SK-MEL-5 (cell line): ENCODE data around the gene ACOXL. TPM values are rescaled to one million over a fixed set of nuclear protein-coding genes. Genes with fewer than 3 reads are reported as not detected.

Experiments
- DNase-seq: peaks from one replicate; pipeline ENCODE4 v3.0.0-alpha.2; 2016; ENCODE audit warnings: low read depth, low spot score
- in situ Hi-C: cut with HindIII; loops from 2 replicates; pipeline ENCODE4 v1.10.0; 2016; ENCODE audit warnings: low sequenced_read_pairs, high pct_unique_total_duplicates, low pct_unique_long_range_greater_than_20kb
- total RNA-seq: library from RNA; depleted of rRNA; stranded (reverse); fragments of >200 nt; shearing (Covaris generic); gene quantifications from 2 replicates; pipeline ENCODE4 v1.2.3, GENCODE V29; 2014

Gene ACOXL
- total RNA-seq, 1 experiment from 2014 or later = not detected

DNA sequence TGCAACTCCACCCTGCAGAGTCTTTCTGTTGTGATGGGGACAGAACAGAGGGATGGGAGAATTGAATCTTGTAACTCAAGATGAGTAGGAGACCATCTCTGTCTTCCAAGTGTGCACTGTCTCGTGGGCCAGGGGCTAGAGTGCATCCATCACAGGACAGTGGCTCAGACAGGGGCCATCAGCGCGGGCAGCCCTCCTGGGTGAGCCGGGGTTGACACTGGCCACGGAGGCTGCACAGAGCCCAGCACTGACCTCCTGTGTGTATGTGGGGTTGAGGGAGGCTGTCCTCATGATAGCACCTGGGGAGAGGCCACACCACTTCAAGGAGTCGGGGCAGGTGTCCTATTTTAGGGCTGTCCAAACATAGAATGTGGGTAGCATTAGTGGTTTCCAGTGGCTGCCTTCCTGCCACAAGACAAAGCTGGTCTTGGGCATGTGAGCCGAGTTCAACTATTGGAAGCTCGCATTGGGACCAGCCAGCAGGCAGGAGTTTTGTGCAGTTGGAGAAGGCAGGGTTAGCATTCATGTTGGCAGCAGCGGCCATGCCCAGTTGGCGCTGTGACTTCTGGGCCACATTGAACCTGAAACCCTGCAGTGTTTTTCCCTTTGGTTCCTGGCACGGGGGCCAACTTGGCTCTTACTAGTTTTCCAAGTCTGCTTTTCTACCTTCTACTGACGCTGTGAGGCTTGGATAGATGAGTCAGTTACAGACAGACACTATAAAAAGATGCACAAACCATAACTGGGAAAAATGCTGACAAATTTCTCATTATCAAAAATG lies 45.3 kb downstream of the ACOXL start:
- in situ Hi-C loops = no loop called here
- DNase-seq = no peak

DNA sequence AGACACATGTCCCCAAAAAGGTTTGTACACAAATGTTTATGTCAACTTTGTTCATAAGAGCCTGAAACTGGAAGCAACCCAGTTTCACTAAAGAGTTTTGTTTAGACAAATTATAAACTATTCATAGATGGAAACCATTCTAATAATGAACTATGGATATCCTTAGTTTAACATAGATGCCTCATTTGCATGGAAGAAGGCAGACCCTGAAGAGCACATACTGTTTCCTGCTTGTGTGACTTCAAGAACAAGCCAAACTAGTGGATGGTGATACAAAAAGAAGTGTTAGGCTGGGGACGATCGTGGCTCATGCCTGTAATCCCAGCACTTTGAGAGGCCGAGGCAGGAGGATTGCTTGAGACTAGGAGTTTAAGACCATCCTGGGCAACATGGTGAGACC lies 48.1 kb downstream of the ACOXL start:
- in situ Hi-C loops = no loop called here
- no peak for DNase-seq

DNA sequence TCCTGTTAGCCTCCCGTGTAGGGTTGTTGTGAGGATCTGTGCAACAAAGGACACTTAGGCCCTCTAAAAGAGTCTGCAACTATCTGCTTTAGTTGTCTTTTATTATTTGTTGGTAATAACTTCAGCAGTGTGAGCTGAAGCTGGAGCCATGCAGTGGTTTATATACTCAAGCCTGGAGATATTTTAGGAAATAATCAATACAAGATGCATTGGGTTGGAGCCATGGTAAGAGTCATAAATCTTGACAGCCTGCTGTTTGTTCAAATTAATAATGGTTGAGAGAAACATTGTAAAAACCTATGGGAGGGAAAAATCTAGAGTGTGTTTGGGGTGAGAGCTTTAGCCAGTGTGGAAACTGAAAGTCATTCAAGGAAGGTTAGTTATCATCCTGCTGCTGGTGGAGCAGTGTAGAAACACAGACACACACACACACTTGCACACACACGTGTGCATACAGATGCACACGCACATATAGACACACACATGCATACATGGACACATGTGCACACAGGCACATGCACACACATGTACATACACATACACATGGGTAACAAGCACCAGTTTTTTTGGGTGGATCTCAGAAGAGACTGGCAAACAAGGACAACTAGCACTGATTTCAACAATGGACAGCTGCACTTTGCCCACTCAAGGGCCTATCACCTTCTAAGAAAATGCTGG lies 51.0 kb downstream of the ACOXL start:
- in situ Hi-C loops = no loop called here
- no peak for DNase-seq

DNA sequence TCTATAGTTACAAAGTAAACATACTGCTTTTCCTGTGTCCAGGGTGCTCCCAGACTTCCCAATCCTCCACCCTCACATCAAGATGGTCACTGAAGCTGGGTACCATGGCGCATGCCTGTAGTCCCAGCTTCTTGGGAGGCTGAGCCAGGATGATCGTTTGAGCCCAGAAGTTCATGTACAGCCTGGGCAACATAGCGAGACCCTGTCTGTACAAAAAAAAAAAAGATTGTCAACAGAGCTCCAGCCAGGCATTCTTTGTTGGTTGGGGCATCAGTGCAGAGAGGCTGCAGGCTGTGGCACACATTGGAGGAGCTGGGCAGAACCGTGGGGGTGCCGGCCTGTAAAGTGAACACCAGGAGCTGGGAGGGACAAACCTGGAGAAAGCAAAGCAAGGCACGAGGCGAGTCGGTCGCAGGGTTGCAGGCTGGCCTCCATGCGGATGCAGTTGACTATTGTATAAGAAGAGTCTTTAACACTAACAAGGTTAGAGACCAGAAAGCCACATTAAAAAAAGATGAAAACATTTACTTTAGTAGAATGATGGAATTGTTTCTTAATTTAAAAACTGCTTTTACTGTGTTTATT lies 51.8 kb downstream of the ACOXL start:
- in situ Hi-C loops = no loop called here
- no peak for DNase-seq

DNA sequence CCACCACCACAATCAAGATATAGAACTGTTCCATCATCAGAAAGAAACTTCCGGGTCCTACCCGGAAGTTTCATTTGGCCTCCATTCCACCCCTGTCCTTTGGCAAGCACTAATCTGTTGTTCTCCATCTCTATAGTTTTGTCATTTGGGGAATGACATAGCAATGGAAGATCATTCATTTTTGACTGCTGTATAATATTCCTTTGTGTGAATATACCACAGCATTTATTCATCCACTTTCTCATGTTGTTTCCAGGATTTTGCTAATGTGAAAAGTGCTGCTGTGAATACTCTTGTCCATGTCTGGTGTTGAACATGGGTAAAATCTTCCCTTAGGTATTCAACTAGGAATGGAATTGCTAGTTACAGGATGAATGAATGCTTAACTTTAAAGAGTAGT lies 53.1 kb downstream of the ACOXL start:
- in situ Hi-C loops = no loop called here
- DNase-seq = no peak

DNA sequence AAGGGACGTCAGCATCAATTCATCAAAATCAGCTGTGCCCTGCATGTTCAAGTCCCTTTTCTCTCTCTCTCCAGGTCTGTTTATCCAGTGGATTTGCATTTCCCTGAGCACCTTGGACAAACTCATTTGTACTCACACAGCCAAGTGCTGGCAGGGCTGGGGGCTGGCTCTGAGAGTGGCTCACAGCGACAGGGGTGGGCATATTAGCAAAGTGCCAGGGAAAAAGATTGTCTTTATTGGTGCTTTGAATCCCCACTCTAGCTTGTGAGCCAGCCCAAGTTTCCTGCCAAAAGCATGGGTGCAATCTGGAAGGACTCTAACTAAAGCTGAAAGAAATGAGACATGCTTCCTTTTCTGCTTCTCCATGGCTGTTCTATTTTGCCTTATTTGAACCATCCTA lies 56.6 kb downstream of the ACOXL start:
- no peak for DNase-seq
- in situ Hi-C loops = no loop called here

DNA sequence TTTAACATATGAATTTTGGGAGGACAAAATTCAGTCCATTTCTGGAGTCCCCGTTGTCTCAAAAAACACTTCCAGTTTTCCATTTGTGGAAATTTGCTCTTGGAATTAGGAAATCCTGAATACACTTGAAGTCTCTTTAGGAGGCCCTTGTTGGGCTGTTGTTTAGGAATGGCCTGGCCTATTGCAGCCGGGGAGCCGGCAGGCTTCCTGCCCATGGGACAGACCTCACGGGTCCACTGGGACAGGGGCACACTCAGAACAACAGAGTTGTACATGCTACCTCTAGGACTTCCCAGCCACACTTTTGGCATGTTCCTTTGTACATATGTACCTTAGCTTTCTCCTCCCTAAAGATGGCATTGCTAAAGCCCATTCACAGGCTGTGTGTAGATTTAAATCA lies 57.3 kb downstream of the ACOXL start:
- in situ Hi-C loops = no loop called here
- no peak for DNase-seq

DNA sequence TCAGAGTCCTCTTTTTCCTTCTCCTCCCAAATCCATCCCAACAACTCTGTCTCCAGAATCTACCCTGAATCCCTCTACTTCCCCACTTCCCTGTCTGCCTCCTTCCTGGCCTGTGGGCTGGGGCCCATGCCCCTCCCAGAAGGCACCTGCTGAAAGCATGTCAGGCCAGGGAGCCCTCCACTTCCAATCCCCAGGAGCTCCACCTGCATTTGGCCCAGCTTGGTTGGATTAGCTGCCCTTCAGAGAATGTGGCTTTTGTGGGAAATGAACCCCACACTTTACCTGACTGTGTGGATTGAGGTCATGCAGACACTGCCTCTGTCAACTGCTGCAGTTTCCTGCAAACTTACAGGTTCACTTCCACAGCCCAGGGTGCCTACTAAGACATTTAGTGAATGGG lies 58.5 kb downstream of the ACOXL start:
- no peak for DNase-seq
- in situ Hi-C loops = no loop called here

DNA sequence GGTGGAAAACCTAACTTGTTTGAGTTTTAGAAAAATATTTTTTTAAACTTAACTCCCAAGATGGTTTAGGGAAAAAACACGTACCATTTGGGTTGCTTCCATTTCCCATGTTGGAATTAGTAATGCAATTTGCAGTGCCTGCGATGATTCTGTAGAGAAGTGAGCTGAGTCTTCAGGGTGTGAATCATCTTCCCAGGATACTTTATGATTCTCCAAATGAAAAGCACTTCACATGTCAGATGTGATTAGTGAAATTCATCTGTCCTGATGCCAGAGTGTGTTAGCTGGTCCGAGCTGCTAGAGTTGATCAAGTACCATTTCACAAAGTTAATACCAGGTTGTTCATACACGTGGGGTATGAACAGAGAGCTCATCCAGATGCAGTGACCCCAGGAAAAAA lies 59.1 kb downstream of the ACOXL start:
- DNase-seq = no peak
- in situ Hi-C loops = no loop called here

DNA sequence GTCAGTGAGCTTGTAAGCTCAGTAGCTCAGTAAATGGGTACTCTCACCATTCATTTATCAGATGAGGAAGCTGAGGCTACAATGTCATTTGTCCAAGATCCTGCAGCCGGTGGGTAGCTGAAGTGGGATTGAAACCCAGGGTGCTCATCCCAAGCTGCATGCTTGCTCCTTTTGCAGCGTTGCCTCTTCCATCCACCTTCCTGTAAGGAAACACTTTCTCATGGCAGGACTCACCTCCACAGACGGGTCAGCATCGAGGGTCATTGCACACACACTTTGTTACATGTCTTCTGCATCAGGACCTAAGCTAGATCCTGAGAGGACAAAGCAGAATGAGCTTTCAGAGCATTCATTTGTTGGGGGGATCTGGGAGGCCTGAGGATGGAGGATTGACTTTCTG lies 60.7 kb downstream of the ACOXL start:
- no peak for DNase-seq
- in situ Hi-C loops = no loop called here

DNA sequence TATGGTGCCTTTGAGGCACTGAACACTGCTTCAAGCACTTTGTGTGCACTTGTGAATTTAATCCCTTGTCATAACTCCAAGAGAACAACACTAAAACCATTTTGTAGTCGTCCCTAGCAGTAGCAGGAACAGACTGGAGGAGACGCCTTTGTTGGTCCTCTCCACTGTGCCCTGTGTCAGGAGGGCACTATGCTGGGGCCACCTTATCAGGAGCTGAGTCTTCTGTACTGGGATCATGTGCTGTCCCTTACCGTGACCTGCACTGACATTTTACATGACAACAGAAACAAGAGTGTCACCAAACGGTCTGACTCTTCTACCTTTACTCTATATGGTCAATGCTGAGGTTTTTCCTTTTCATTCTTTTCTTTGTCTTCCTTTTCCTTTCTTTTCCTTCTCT lies 62.0 kb downstream of the ACOXL start:
- in situ Hi-C loops = no loop called here
- no peak for DNase-seq

DNA sequence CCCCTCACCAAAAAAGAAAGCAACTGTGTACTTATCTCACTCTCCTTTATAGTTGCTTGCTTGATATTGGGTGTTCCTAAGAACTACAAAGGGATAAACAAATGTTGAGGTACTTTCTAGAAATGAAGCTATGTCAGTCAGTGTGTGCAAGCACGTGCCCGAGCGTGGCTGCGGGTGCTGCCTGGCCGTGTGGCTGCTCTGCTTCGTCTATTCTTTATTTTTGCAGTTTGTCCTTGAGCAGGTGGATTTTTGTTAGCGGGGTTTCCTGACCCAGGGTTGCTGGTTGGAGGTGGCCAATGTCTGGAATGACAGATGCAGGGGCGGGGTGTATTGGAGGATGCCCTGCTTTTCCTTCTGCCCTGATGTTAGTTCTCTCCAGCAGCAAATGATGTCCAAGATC lies 62.6 kb downstream of the ACOXL start:
- DNase-seq = no peak
- in situ Hi-C loops = no loop called here

DNA sequence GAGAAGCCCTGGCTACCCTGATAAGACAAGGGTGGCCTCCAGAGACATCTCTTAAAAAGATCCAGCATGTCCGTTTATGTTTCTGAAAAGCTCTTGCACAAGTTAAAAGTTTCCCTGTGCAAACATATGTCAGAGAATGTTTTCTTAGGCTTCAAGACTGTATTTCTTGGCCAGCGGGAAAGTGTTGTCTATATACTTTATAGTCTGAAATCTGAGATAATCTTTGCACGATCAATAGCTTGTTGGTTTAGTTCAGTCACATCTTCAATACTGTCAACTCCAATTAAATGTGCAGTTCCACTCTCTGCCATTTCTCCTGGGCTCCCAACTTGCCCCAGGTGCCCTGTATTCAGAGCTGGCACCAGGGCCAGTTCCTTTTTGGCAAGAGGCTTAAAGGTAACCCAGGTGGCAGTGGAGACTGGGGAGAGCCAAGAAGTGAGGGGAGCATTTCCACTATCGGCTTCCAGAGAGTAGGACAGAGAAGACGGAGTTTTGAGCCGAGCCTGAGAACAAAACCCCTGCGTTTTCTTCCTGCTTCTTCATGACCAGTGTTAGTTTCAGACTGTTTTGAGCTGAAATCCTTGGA lies 64.4 kb downstream of the ACOXL start:
- in situ Hi-C loops = no loop called here

DNA sequence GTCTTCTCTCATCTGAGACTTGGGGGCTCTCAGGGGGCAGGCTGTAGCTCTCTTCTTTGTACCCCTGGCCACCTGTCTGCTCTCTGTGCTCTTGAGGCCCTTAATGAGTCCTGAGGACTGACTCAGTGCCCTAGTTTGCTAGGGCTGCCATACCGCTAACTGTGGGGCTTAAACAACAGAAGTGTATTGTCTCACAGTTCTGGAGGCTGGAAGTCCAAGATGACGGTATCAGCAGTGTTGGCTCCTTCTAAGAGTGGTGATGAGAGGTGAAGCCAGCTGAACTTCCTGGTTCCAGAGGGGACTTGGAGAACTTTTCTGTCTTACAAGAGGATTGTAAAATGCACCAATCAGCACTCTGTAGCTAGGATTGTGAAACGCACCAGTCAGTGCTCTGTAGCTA lies 67.0 kb downstream of the ACOXL start:
- no peak for DNase-seq
- in situ Hi-C loops = no loop called here

More for the DNA sequence above, 64.4 kb downstream of the ACOXL start:
- DNase-seq = no peak

DNA sequence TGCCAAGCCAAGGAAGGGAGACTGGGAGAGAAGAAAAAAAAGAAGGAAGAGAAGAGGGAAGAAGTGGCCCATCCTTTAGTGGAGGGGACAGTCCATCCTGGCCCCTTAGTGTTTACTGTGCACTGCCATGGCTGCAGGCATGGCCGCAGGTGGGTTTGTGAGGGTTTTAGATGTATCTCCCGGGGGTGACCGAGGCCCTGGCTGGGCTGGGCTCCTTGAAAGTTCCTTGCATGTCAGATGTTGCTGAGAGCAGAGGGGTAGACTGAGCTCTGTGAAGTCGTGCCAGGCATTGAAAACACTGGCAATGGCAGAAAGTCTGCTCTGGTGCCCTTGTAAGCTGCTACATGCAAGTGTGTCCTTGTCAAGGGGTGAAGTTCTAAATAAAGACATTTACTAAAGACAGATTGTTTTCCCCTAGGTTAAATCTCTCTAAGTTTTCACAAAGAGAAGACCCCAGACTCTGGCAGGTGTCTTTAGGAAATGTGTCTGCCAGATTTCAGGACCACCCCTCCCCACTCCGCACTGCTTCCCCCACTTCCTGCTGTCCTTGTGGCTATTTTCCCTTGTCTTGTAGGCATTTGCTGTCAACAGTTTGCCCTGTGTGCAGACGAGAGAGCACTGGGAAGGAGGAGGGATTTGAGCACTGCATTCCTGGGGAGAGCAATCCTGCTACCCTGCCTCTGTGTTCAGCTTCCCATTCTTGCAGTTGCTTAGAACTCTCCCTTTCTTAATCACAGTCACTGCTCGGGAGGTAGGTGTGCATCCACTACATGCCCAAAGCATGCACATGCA lies 68.4 kb downstream of the ACOXL start:
- DNase-seq = no peak
- in situ Hi-C loops = no loop called here

DNA sequence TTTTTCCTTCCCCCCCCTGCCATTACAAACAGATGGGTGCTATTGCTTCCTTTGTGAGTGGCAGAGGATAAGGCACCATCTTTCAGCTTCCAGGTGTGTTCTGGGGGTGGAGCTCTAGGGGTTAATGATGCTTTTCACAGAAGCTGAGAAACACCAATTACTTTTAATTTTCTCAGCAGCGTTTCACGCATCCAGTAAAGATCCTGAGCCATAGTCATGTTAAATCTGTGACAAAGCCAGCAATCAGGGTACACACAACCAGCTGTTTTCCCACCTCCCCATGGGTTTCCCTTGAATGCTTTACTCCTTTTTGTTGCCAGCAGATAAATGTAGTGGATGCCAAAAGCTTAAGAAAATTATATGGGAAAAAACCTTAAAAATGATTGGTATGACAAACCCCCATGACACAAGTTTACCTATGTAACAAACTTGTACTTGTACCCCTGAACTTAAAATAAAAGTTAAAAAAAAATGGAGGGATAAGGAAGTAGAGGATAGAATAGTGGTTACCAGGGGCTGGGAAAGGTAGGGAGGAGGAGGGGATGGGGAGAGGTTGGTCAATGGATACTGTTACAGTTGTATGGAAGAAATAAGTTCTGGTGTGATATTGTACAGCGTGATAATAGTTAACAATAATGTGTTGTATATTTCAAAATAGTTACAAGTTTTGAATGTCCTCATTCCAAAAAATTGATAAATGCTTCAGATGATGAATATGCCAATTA lies 70.0 kb downstream of the ACOXL start:
- no peak for DNase-seq
- in situ Hi-C loops = no loop called here

DNA sequence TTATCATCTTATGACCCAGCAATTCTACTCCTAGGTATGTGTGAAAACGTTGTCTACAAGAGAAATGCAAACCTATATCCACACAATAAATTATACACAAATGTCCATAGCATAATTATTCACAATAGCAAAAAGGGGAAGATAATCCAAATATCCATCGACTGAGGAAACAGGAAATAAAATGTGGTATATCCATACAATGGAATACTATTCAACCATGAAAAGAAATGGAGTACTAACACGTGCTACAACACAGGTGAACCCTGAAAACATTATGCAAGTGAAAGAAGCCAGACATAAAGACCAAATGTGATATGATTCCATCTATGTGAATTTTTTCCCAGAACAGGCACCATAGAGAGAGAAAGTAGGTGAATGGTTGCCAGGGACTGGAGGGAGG lies 72.1 kb downstream of the ACOXL start:
- no peak for DNase-seq
- in situ Hi-C loops = no loop called here
